GM18868 (cell line): Measurements from ENCODE around the gene DNAJC5G.
"Not testable (repeated sequence)": the region's sequence is repeated elsewhere in the genome, so short reads cannot be mapped to it uniquely, and the experiment has no call there.

Source experiments
- ATAC-seq: cut with Tn5 transposase; IDR thresholded peaks from one replicate; pipeline ENCODE4 v1.9.1; 2021; ENCODE audit warnings: mild to moderate bottlenecking, moderate library complexity; ENCODE audit not compliant: unreplicated experiment

The DNAJC5G gene

DNA sequence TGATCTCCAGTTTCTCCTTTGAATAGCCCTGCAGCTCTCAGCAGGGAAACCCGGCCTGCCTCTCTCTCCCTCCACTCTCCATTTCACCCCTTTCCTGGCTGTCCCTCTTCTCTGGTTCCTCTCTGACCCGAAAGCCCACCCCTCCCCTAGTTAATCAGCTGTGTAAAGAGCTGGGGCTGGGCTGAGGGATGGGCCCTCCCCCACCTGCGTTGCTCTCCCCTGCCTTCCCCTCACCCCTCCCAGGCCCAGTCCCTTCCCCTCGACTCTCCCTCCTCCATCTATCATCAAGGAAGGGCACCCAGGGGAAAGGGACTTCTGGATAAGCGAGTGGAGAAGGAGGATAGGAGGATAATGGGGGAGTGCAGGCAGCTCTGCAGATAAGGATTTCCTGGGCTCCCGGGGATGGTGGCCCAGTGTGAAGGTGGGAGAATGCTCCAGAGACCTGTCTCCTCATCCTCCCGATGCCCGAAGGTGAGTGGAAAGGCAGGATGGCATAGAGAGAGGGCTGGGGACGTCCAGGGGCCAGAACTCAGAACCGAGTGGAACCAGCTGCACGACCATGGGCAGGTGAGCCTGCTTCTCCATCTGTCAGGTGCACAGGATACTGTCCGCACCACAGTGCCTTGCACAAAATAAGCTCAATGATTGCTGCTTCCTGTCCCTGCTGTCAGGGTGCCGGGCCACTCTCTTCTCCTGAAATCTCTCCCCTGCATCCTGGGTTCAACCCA lies 24.4 kb upstream of the DNAJC5G start:
- no peak for ATAC-seq

DNA sequence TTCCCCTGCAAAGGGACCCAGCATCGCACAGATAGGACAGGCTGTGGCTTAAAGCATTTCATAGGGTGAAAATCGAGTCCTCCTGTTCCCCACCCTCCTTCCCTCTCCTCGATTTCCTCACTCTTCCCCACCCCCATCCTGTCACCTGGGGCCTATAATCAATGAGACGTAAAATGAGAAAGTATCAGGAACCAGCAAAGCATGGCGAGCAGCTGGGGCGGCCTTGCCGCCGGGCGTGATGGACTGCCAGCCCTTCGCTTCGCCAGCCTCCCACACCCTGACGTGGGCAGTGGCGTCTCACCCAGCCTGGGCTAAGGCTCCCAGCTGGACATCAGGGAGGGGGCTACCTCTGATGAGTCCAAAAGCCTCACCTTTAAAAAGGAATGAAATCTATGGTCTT lies 23.5 kb upstream of the DNAJC5G start:
- no peak for ATAC-seq

DNA sequence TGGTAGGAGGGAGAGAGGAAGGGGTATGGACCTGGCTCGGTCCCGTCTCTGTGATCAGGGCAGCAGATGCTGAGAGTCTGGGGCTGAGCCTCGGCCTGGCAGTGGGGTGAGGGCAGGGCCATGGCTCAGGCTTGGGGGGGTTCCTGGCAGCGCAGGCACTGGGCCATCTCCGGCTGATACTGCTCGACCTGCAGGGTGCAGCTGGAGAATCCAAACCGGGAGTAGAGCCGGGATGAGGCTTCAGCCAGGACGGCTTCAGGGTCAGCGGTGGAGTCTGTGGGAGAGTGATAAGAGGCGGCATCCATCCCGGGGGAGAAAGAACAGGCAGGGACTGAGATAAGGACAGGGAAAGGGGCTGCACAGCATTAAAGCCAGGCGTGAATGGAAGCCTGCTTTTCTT lies 20.0 kb upstream of the DNAJC5G start:
- ATAC-seq, result no peak

DNA sequence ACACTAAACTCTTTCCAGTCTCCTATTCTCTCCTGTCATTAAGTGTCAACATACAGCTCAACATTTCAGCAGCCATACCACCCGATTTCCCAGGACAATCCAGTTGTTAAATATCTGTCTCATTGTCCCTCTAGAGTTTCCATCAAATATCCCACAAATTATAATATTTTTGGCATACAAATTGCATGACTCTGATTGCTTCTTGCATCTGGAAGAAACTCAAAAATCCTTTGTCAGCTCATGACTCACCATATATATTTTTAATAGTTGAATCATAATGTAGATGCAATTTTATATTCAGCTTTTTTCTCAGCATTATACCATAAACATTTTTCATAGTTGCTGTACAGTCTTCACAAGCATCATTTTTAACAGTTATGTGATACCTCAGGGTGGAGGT lies 19.6 kb upstream of the DNAJC5G start:
- no peak for ATAC-seq

DNA sequence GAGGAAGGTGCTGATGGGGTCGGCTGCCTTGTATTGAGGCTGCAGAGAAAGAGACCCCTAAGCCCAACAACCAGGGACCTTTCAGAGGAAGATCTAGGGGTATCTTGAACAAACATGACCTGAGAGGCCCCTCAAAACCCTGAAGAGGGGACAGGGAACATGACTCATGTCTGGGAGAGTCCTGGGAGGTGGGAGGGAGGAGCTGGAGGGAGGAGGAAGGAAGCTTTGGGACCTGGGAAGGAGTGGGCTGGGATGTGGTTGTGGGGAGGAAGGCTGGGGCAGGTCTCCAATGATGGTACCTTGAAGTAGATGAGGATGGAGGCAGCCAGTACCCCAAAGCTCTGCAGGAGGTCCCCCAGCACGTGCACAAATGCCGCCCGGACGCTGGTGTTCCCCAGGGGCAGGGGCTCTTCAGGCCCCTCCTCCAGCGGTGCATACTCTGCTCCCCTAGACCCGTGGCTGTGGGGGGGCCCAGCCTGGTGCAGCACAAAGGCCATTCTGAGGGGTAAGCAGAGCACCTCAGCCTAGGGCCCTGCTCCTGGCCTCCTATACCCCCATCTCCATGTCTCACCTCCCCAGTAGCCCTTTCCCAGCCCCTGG lies 18.3 kb upstream of the DNAJC5G start:
- ATAC-seq, result no peak

DNA sequence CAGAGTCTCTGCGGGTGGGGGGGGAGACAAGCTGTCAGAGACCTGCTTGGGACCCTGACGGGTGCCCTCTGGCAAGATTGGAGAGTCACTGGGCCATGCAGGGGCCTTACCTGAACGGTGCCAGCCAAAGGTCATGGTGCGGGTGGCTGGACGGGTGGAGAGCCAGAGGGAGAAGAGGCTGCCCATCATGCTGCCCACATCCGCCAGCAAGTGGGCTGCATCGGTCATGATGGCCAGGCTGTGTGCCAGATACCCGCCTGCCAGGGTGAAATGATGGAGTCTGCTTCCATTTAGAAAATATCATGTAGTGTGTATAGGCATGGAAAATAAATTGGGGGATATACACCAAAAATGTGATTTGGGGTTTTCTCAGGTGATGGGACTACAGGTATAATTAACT lies 17.2 kb upstream of the DNAJC5G start:
- ATAC-seq, result no peak

DNA sequence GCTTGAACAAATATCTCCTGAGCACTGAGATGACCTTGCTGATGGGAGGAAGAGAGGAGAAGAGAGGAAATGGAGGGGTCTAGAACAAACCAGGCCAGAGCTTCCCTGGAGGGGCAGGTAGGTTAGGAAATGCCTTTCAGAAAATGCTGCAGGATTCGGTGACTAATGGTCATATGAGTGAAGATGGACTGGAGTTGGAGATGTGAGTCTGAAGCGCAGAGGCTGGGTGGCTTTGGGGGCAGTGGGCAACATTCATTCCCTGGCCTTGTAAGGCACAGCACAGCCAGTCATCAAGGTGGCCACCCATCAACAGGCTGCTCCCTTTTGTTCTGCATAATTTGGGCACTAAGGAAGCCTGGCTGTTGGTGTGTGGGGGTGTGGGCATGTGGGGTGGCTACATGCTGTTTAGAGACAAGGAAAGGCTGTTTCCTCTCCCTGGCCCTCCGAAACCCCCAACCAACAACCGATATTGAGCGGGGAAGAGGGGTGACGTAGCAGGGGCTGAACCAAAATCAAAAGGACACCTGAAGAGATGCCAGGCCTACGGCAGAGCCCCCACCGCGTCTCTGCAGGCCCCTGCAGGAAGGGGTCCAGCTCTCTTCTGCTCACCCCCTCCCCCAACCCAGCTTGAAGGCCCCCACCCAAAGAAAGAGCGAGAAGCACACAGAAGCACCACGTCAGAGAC lies 13.8 kb upstream of the DNAJC5G start:
- no peak for ATAC-seq

DNA sequence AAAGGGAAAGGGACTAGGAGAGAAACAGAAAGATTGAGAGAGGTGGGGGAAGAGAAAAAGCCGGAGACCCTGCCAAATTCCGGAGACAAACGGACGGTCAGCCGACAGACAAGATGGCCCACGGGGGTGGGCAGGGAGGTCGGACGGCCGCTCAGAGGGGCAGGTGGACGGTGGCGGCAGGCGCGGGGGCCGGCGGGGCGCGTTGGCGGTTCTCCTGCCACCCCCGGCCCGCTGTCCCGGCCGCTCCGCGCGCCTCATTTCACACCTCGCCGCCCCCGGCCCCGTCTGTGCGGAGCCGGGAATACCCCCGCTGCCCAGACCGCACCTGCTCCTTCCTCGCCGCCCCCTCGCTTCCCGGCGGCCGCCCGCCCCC lies 13.3 kb upstream of the DNAJC5G start:
- no peak for ATAC-seq

DNA sequence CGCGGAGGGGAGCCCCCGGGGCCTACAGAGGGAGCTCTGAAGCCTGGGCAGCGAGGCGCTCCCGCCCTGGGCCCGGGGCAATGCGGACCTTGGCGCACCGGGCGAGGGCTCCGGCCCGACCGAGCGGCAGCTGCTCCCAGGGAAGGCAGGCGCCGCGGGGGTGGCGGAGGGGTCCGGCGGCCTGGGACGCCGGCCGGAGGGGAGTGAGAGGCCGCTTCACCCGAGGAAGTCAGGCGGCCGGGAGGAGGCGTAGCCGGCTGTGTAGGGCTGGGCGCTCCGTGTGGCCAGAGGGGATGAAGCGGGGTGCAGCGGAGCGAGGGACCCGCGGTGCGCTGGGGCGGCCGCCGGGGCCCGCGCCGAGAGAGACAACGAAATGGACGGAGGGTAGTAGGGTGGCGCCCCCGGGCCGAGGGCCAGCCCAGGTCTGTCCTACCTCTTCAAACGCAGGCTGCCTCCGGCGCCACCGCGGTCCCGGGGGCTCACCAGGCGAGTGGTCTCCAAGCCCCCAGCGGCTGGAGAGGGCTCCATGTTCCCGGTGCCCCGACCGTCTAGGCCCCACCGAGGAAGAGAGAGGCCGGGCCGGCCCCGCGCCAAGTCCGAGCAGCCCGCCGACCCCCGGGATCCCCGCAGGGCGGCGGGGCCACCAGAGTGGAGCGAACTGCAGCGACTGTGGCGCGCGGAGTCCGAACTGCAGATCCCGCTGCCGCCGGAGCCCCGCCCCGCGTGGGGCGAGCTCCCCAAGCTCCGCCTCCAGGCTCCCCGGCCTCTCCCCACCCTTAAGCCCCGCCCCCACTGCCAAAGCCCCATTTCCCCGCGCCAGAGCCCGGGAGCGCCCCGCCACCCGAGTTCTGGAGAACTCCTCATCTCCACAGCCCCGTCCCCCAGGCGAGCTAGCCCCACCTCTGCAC lies 12.6 kb upstream of the DNAJC5G start, which contains the start of gene SLC30A3:
TSS of gene SLC30A3 (minus strand) at position 669 of the 908 bp plus-strand sequence. CDS start at position 528, 141 bp downstream.
- ATAC-seq, result peak; percentile 45

DNA sequence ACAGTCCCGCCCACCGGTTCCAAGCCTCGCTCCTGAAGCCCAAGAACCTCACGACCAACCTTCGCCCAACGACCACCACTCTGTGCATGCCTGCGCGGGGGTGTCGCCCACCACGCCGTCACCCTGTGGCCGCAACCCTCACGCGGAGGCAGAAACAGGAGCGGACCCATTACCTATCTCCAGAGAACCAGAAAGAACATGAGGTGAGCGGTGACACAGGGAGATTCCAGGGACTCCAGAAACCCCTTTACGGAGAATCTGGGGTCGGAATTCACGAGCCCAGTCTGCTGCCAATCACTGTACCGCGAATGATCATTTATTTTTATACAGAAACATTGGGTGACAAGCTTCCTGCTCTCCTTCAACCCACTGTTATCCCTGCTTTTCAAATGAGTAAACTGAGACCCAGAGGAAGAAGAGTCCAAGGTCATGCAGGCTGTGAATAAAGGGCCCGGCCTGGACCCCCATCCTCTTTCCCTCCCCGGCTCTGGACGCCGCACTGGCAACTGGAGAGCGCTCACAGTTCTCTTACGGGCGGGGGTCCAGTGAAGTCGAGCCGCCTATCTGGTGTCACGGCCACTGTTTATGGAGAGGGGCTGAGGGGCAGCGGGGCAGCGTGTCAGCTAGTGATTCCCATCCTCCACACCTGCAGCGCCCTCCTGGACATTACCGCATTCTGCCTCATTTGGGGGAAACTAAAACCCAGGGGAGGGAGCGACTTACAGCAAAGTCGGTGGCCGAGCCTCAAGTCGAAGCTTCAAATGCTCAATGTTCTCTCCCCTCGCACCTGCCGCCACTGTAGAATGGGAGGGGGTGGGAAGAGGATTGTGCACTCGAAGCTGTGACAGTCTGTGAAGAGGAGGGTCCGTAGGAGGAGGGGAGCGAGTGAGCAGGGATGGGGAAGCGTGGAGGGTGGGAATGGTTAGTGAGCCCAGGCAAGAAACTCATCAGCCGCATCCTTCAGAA lies 11.7 kb upstream of the DNAJC5G start:
- ATAC-seq, result no peak

DNA sequence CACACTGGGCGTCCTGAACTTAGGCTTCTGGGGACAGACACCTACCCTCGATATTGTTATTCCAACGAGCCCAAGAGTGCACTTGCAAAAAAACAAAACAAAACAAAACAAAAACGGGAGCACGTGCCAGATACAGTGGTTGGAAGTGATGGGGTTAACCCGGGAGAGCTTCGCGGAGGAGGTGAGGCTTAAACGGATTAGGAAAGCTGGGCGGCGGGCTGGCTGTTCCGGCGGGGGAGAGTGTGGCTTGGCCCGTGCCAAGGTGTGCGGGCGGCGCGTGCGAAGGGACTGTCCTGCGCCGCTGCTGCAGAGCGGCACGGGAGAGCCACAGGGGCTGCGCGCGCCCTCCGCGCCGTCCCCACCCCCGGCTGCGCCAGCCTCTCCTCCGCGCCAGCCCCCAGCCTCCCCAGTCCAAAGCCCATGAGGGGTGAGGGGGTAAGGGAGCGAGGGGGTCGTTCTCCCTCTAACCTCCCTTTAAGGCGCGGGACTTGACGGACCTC lies 10.9 kb upstream of the DNAJC5G start:
- no peak for ATAC-seq

DNA sequence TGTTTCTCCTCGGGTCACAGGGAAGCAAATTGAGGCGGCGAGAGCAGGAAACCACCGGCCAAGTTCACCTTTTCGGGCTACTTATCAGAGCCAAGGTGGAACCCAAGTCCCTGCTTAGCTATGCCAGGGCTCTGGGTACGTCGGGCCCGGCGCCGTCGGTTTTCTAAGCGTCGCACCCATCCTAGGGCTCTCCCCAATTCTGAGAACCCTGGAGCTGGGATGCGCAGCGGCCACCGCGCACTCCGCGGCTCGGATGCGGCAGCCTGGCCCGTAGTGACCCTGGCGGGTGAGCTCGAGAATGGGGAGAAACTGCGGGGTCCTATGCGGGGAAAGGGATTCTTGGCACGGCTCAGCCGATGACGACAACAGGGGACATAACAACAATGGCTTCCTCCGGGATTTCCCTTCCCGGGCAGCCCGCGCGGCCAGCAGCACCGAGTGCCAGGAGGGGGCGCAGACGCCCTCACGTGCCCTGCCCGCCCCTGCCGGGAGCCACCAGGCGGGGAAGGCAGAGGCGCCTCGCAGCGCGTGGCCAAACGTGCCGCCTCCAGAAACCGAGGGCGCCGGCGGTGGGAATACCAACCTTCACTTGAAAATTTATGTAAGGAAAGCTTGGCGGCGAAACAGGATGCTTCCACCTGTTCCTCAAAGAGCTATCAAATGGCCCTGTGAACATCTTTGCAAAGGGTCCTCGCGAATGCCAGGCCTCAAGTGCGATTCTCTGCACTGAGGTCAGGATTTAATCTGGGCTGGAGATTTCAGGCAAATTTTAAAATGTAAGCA lies 10.3 kb upstream of the DNAJC5G start:
- no peak for ATAC-seq

DNA sequence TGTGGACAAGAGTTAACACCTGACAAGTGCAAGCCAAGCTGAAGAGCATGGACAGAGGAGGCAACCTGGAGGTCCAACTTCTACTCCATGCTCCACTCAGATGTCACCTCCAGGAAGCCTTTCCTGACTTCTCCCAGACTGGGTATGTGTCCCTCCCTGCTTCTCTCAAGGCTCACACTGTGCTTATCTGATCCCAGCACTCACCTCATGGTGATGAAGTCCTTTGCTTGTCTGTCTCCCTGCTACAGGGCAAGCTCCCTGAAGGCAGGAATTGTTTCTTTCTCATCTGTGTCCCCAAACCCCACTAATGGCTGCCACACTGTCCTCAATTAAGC lies 9.7 kb upstream of the DNAJC5G start:
- no peak for ATAC-seq

DNA sequence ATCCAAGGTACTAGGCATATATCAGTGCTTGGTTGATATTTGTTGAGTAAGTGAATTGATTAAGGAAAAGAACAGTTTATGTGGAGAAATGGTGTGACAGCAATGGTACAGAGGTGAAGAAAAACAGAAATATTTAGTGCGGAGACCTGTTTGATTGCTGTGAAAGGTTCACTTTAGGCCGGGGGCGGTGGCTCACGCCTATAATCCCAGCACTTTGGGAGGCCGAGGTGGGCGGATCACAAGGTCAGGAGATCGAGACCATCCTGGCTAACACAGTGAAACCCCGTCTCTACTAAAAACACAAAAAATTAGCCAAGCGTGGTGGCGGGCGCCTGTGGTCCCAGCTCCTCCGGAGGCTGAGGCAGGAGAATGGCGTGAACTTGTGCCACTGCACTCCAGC lies 6.9 kb upstream of the DNAJC5G start:
- ATAC-seq, result not testable (repeated sequence)

DNA sequence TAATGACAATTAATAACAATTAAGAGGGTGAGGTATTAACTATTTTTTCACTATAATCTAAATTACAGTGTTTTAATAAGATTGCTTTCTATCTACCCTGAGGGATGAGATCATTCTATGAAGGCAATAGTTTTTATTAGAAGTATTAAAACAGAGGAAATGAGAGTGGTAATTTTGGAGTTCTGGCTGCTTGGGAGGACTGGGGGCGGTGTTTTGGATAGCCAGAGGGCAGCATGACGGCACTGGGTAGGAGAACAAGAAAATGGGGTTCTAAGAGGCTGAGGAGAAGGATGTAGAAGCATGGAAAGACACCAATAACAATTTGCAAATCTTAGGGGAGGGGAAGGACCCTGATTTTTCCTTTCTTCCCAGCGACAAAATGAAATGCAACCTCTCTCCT lies 5.1 kb upstream of the DNAJC5G start:
- ATAC-seq, result no peak

DNA sequence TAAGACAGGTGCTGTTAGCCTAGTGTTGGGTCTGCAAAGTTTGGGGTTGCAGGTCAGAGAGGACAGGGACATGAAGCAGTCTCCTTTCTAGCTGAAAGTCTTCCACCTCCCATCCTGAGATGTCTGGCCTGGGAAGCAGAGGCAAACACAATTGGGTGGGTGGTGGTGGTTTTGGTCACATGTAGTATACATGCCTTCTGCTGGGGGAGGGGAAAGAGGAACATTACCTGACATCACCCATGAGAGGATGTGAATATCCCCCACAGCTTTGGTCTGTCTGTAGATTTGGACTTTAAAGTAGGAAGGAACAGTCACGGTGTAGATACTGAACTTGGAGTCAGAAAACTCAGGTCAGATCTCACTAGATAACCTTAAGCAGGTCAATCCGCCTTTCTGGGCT lies 4.6 kb upstream of the DNAJC5G start:
- no peak for ATAC-seq

DNA sequence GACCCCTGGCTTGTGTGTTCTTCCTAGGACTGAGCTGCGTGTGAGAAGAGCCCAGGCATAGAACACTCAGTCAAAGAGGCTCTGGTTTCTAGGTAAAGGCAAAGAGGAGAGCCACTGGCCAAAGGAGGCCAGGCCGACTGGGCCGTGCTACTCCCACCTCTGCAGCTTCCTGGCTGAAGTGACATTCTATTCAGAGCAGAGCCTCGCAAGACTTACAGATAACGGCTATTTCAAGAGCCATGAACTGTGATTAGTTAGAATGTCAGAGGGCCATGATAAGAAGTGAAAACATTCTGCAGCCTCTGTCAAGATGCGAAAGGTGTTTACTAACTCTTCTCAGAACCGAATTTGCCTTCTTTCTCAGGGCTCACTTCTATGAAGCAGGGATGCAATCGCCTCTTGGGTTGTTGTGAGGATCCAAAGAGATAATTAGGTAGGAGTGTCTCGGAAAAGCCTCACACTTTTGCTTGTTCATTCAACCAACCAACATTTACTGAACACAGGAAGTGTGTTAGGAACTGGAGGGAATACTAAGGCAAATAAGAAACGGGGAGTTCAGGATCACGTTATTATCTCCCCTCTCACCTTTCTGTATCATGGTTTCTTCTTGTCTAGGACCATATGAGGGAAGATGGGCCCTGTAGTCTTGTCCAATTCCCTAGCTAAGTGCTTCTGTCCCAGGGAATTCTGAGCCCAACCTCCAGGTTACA lies 3.4 kb upstream of the DNAJC5G start:
- no peak for ATAC-seq
